Spleen (tissue), 11 donors: ENCODE data around the gene DENND6B. TPM values are rescaled to one million over a fixed set of nuclear protein-coding genes. Genes with fewer than 3 reads are reported as not detected.
A peak's percentile ranks its signal among the peaks of the same experiment; 100 is the strongest.

Source experiments
- DNase-seq: peaks from one replicate; pipeline ENCODE4 v3.0.0-alpha.2; 2020
- H3K27ac ChIP-seq, 8 donors: fragments of 200-600 bp; sonication (generic) in 7 of 8; 1 replicate in 4 of 8; 2 replicates in 4 of 8; pipeline versions ENCODE4 v1.5.0 to v1.8.0; 2016 to 2021; ENCODE audit warnings: inconsistent platforms in 4 of 8, mild to moderate bottlenecking in 4 of 8, moderate library complexity in 1 of 8
- H3K27me3 ChIP-seq, 7 donors: fragments of 200-600 bp; sonication (generic) in 6 of 7; replicated peaks in 1 of 7; 1 replicate in 4 of 7; 2 replicates in 3 of 7; pipeline versions ENCODE4 v1.5.0 to v1.8.0; 2016 to 2021; ENCODE audit warnings: inconsistent platforms in 3 of 7, mild to moderate bottlenecking in 1 of 7
- H3K36me3 ChIP-seq, 6 donors: fragments of 200-600 bp; sonication (generic) in 5 of 6; 1 replicate in 4 of 6; 2 replicates in 2 of 6; pipeline versions ENCODE4 v1.5.0 to v1.8.0; 2016 to 2021; ENCODE audit warnings: inconsistent platforms in 2 of 6
- H3K4me1 ChIP-seq, 6 donors: fragments of 200-600 bp; sonication (generic) in 5 of 6; 1 replicate in 3 of 6; 2 replicates in 3 of 6; pipeline versions ENCODE4 v1.5.0 to v1.8.0; 2016 to 2021; ENCODE audit warnings: inconsistent platforms in 3 of 6
- H3K4me3 ChIP-seq, 8 donors: fragments of 200-600 bp; sonication (generic) in 7 of 8; 1 replicate in 4 of 8; 2 replicates in 4 of 8; pipeline versions ENCODE4 v1.5.0 to v1.8.0; 2016 to 2021; ENCODE audit warnings: inconsistent platforms in 4 of 8, mild to moderate bottlenecking in 4 of 8, moderate library complexity in 2 of 8
- H3K9me3 ChIP-seq, 8 donors: fragments of 200-600 bp; sonication (generic) in 7 of 8; 1 replicate in 4 of 8; 2 replicates in 4 of 8; pipeline versions ENCODE4 v1.5.0 to v1.8.0; 2016 to 2021; ENCODE audit warnings: inconsistent platforms in 4 of 8
- POLR2A ChIP-seq, 3 donors: fragments of 450-650 bp; IDR thresholded peaks; one replicate each; pipeline ENCODE4 v1.5.1; 2017; ENCODE audit warnings: antibody characterized with exemption in 3 of 3, mild to moderate bottlenecking in 1 of 3
- POLR2AphosphoS5 ChIP-seq, 3 donors: sonication (generic); formaldehyde crosslinking; IDR thresholded peaks; one replicate each; pipeline ENCODE4 v1.5.1; 2017; ENCODE audit warnings: antibody characterized with exemption in 3 of 3
- WGBS, 5 donors: extraction: QIAGEN DNeasy Blood & Tissue Kit in 3 of 5; methylation state at CpG; one replicate each; pipeline versions ENCODE4 v1.1.5 to v1.1.7; 2013 to 2018; 5-methylcytosine and 5-hydroxymethylcytosine counted together
- intact Hi-C: fragments of 100-400 bp; cut with DNase I; formaldehyde crosslinking; loops from one replicate; pipeline ENCODE4 v1.15.0; 2023; ENCODE audit warnings: low total_unique reads
- polyA plus RNA-seq, 3 donors: library from polyadenylated mRNA; stranded (reverse); fragments of 200-250 nt; gene quantifications; one replicate each; pipeline ENCODE4 v1.2.1, GENCODE V29; 2013
- total RNA-seq, 7 donors: library from RNA; depleted of rRNA in 3 of 7; stranded (reverse); fragments of >200 nt in 3 of 7; fragmentation: NEBNext Ultra II Directional in 4 of 7; extraction: Animal tissue kit (Norgen Biotek cat#: 25700) in 4 of 7; gene quantifications; one replicate each; pipeline versions ENCODE4 v1.1.0 to v1.2.1, GENCODE V29; 2016 to 2021
- TF ChIP-seq, protein P1 (sequence below), 11 experiments: fragments of 200-600 bp in 7 of 11; fragments of 450-650 bp in 4 of 11; sonication (generic) in 4 of 11; IDR thresholded peaks in 8 of 11; conservative IDR thresholded peaks in 3 of 11; 1 replicate in 7 of 11; 2 replicates in 4 of 11; pipeline versions ENCODE4 v1.4.0 to v1.8.0; 2016 to 2021; ENCODE audit warnings: antibody characterized with exemption in 11 of 11, inconsistent platforms in 4 of 11, mild to moderate bottlenecking in 1 of 11
- donor health status: healthy with polysubstance abuse.
- donor health status: DM: no; HTN: no; CAD: no; lungs with moderate emphysema.
- donor health status: DM: no; HTN: no; CAD: no.
- donor health status: Bipolar disorder and iron deficiency.
- donor health status: healthy.
- donor health status: DM: no; HTN: no; CAD: no.
- donor health status: DM: yes; HTN: yes; CAD: no.

Gene DENND6B
- total and polyA plus RNA-seq, 10 donors, result 4.5 to 10.4 (median 6.3) TPM

DNA sequence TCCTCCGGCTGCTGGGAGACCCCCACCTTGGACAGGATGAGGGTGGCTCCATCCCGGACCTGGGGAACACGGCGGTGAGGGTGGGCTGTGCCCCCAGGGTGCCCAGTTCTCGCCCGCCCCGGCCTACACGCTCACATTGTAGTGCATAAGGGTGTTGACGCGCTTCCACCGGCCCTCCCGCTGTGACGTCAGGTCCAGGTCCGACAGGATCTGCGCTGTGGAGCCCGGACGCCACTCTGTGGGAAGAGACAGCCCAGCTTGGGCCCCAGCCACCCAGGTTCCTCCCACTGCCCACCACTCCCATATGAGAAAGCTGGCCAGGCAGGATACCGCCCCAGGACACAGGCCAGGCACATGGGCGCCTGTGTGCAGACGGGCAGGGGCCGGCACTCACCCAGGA lies 48.4 kb downstream of the DENND6B start:
- 87 to 96% (median 92%) methylated on average over 16 to 21 of the region's 21 CpGs for WGBS, 5 donors
- DNase-seq, result no peak
- Histone ChIP-seq H3K4me1 (peaks cover 0 to 57% (median 34%) of the 10 kb centered on the region in 6 donors), H3K27me3 (no peaks in the 10 kb centered on the region), H3K36me3 (peaks cover 0 to 94% (median 75%) of the 10 kb centered on the region in 6 donors), H3K27ac (no peak overlapping the region), H3K4me3 (no peak overlapping the region), H3K9me3 (no peaks in the 10 kb centered on the region)
- intact Hi-C loops, result no loop called here
- peak in 2 of 3 donors; percentile 7 to 11 for TF ChIP-seq POLR2AphosphoS5 (IDR thresholded peaks at IDR 0.05)
- TF ChIP-seq, protein P1, sequence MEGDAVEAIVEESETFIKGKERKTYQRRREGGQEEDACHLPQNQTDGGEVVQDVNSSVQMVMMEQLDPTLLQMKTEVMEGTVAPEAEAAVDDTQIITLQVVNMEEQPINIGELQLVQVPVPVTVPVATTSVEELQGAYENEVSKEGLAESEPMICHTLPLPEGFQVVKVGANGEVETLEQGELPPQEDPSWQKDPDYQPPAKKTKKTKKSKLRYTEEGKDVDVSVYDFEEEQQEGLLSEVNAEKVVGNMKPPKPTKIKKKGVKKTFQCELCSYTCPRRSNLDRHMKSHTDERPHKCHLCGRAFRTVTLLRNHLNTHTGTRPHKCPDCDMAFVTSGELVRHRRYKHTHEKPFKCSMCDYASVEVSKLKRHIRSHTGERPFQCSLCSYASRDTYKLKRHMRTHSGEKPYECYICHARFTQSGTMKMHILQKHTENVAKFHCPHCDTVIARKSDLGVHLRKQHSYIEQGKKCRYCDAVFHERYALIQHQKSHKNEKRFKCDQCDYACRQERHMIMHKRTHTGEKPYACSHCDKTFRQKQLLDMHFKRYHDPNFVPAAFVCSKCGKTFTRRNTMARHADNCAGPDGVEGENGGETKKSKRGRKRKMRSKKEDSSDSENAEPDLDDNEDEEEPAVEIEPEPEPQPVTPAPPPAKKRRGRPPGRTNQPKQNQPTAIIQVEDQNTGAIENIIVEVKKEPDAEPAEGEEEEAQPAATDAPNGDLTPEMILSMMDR (IDR thresholded peaks at IDR 0.05 in 8 of 11, conservative IDR thresholded peaks at IDR 0.05 in 3 of 11), result no peak

DNA sequence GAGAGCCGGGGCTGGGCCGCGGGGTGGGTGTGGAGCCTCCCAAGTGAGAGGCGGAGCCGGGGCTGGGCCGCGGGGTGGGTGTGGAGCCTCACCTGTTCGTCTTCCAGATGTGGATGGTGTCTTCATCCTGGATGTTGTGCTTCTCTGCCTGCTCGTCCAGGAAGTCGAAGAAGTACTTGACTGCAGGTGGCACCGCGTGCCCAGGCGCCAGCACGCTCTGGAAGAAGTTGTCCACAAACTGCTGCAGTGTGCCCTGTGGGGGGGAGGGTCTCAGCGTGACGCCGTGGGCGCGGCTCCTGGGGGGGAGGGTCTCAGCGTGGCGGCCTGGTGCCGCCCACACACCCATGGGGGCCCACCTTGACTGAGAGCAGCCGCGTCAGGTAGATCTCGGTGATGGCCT lies 49.1 kb downstream of the DENND6B start:
- Histone ChIP-seq H3K36me3 (peaks cover 0 to 87% (median 68%) of the 10 kb centered on the region in 6 donors), H3K4me3 (no peak overlapping the region), H3K4me1 (peaks cover 0 to 55% (median 32%) of the 10 kb centered on the region in 6 donors), H3K9me3 (no peaks in the 10 kb centered on the region), H3K27me3 (peaks cover 0 to 3% (median 0%) of the 10 kb centered on the region in 7 donors), H3K27ac (no peak overlapping the region)
- 84 to 90% (median 85%) methylated on average over 24 to 25 of the region's 25 CpGs for WGBS, 5 donors
- DNase-seq, result no peak
- no peak for TF ChIP-seq POLR2A (IDR thresholded peaks at IDR 0.05)
- TF ChIP-seq POLR2AphosphoS5 (IDR thresholded peaks at IDR 0.05), result peak in 2 of 3 donors; percentile 4 to 5
- intact Hi-C loops, result no loop called here

DNA sequence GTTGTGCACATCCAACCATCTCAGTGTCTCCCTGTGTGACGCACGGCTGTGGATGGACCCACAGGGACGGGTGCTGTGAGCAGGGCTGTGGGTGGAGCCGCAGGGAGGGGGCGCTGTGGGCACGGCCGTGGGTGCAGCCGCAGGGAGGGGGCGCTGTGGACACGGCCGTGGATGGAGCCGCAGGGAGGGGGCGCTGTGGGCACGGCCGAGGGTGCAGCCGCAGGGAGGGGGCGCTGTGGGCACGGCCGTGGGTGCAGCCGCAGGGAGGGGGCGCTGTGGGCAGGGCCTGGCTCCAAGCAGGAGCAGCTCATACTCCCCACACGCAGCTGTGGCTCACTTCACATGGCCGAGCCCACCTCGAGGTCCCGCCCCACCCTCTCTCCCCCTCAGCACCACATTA lies 50.7 kb downstream of the DENND6B start:
- peaks cover 0 to 19% (median 10%) of the 10 kb centered on the region in 7 donors for H3K27me3 ChIP-seq
- peak; percentile 87 for DNase-seq
- intact Hi-C loops, result no loop called here
- no peaks in the 10 kb centered on the region for H3K9me3 ChIP-seq
- 48 to 72% (median 63%) methylated on average over 24 to 25 of the region's 25 CpGs for WGBS, 5 donors
- peaks cover 11 to 59% (median 37%) of the 10 kb centered on the region in 6 donors for H3K4me1 ChIP-seq
- H3K36me3 ChIP-seq, result peaks cover 0 to 71% (median 56%) of the 10 kb centered on the region in 6 donors
- TF ChIP-seq POLR2AphosphoS5 (IDR thresholded peaks at IDR 0.05) (peak in 1 of 3 donors; percentile 27), POLR2A (IDR thresholded peaks at IDR 0.05) (no peak)
- TF ChIP-seq, protein P1 (IDR thresholded peaks at IDR 0.05 in 8 of 11, conservative IDR thresholded peaks at IDR 0.05 in 3 of 11), result peak in 8 of 11 experiments; percentile 15 to 85 (median 75)
- H3K27ac ChIP-seq, result peak overlapping the region in 5 of 8 donors; percentile 2 to 59 (median 46)
- H3K4me3 ChIP-seq, result no peak overlapping the region

DNA sequence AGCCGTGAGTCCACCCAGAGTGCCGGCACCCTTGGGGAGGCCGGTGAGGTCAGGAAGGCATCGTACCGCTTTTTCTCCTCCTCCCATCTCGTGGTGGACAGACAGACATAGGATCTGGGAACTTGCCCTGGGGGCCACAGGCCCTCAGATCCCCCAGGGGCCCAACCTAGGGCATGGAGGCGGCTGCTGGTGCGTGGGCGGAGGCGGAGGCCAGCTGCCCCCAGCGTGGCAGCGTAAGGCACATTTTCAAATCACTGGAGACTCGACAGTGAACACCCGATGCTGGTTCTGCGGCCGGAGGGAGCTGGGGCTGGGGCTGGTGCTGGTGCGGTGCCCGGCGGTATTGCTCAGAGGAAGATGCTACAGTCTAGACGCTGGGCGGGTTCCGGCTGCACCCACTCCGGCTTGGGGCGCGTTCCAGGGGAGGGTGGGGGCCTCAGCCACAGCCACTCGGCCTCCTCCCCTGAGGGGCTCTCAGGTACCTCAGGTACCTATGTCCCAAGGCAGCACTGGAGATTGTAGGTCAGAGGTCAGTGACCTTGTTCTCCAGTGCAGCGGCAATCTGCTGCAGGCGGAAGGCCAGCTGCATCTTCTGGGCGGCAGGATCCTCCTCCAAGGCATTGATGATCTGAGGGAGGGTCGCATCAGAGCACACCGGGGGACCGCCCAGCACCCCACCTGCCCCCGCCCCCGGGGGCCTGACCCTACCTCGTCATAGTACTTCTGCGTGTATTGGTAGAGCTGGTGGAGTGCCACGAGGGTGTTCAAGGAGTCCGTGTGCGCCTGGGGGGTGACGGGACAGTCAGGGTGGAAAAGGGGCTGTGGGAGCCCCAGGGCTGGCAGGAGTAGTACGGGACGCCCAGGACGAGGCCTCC lies 51.4 kb downstream of the DENND6B start:
- Histone ChIP-seq H3K27ac (peak overlapping the region in 5 of 8 donors; percentile 7 to 59 (median 46)), H3K9me3 (no peaks in the 10 kb centered on the region), H3K27me3 (peaks cover 0 to 27% (median 17%) of the 10 kb centered on the region in 7 donors), H3K4me1 (peaks cover 18 to 67% (median 44%) of the 10 kb centered on the region in 6 donors), H3K36me3 (peaks cover 0 to 64% (median 49%) of the 10 kb centered on the region in 6 donors), H3K4me3 (no peak overlapping the region)
- no peak for DNase-seq
- no peak for TF ChIP-seq POLR2A (IDR thresholded peaks at IDR 0.05)
- TF ChIP-seq POLR2AphosphoS5 (IDR thresholded peaks at IDR 0.05), result peak; percentile 9 to 41 (median 19)
- TF ChIP-seq, protein P1 (IDR thresholded peaks at IDR 0.05 in 8 of 11, conservative IDR thresholded peaks at IDR 0.05 in 3 of 11), result no peak
- intact Hi-C loops, result no loop called here
- 74 to 90% (median 87%) methylated on average over 16 to 43 of the region's 43 CpGs for WGBS, 5 donors
